NCI-H82 (cell line): ENCODE results near the gene KIF27.
"Not testable (repeated sequence)": the region's sequence is repeated elsewhere in the genome, so short reads cannot be mapped to it uniquely, and the experiment has no call there.

Source experiments
- DNase-seq: peaks from one replicate; lab custom pipeline; 2025; lab: John Stamatoyannopoulos, UW

KIF27 gene

GRCh38 chr9:83920927-83921707, at the start of gene KIF27:
TSS of gene KIF27 (minus strand) at chr9:83921432. CDS start at chr9:83915591, 5,841 bp downstream.
- peak; percentile 96 for DNase-seq

DNA sequence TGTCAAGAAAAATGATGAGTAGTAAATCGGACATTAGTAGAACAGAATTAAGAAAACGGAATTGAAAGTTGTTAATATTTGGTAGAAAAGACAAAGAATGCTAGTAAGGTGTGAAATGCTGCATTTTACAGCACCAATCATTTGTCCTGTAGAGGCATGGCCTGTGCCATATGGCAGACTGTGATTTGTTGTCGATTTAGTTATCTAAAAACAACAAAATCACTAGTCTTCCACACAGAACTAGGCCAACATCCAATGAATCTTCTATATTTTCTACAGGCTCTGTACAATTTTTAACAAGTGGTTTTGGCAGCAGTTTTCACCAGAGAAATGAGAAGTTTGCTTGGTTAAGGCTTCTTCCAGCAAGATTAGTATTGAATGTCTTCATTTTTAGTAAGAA, 48.4 kb upstream of the KIF27 start:
- DNase-seq, result no peak

DNA sequence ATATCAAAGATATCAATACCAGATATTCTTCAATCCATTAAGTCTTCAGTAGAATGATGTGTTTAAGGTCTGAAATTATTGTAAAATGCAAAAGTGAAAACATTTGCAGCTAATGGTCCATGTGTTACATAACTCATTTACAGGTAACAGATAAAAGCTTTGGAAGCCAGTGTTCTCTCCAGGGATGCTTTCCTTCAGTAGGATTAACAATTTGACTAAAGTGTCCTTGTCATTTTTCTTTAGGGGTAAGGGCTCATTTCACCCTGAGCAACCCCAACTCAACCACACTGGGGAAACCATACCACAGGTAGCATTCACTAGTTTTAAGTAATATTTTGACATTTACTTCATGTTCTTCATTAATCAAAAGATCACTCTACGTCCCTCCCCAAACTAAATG, 45.8 kb upstream of the KIF27 start:
- DNase-seq, result peak; percentile 16

GRCh38 chr9:83966209-83966582, 45.0 kb upstream of the KIF27 start:
- peak; percentile 48 for DNase-seq

DNA sequence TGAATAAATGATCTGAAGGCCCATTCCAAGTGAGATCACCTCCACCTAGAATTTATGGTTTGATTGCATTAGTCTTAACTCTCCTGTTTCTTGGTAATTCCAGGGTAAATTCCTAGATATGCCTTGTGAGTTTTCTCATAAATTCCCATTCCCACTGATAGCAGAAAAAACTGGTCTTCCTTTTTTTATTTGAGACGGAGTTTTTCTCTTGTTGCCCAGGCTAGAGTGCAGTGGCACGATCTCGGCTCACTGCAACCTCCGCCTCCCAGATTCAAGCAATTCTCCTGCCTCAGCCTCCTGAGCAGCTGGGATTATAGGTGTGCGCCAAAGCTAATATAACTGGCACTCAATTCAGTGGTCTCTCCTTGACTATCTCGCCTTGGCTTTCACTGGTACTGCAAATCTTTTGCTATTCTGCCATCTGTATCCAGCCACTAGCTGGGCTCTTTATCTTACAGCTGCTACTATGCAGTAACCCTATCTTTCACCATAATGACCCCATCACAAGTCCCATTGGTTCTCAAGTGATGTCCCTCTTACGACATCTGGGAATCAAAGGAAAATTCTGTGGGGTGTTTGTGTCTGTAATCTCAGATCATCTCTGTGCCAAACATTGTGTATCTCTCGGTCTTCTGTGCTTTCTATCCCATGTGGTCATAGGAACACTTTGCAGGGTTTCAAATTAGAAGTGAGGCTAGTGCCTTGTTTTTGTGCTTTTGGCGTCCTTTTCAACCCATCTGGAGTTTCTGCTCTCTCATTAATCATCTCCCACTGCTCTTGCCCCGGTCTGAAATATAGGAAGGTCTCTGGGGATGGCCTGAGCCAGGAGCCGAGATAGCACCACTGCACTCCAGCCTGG, 44.3 kb upstream of the KIF27 start:
- DNase-seq, result peak; percentile 66

- DNase-seq, result peak; percentile 47
Measured at GRCh38 chr9:83964973-83965349, 43.7 kb upstream of the KIF27 start.

GRCh38 chr9:83962165-83962564, 40.9 kb upstream of the KIF27 start:
- DNase-seq, result no peak

- DNase-seq, result no peak
Measured at GRCh38 chr9:83960991-83961390, 39.8 kb upstream of the KIF27 start.

GRCh38 chr9:83959061-83959460, 37.8 kb upstream of the KIF27 start:
- DNase-seq, result no peak

DNA sequence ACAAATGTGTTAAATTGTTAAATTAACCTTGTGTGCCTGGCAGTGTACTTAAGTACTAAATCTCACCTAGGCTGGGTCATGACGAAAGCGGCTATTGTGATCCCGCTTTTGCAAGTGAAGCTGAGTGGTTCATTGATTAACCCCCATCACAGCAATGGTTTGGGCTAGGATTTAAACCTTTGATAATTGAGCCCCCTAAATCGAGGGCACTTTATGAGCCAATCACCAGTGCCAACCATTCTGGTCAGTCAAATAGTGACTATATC, 35.9 kb upstream of the KIF27 start:
- DNase-seq, result no peak

GRCh38 chr9:83956436-83957247, 35.4 kb upstream of the KIF27 start:
- DNase-seq, result no peak

DNA sequence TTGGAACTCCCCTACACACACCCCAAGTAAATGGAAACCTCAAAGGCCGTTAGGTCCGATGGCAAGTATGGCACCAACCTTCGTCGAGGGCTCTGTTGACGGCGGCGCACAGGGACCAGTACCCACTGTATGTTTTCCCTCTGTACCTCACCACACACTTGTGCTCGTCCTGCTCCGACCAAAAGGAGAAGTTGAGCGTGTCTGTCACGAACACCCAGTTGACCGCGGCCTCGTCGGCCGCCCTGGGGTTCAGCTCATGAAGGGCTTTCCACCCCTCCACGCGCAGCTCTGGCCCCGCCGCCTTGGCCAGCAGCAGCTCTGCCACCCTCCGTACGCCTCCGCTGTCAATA, 34.8 kb upstream of the KIF27 start:
- no peak for DNase-seq

GRCh38 chr9:83948096-83948495, 26.9 kb upstream of the KIF27 start:
- not testable (repeated sequence) for DNase-seq

DNA sequence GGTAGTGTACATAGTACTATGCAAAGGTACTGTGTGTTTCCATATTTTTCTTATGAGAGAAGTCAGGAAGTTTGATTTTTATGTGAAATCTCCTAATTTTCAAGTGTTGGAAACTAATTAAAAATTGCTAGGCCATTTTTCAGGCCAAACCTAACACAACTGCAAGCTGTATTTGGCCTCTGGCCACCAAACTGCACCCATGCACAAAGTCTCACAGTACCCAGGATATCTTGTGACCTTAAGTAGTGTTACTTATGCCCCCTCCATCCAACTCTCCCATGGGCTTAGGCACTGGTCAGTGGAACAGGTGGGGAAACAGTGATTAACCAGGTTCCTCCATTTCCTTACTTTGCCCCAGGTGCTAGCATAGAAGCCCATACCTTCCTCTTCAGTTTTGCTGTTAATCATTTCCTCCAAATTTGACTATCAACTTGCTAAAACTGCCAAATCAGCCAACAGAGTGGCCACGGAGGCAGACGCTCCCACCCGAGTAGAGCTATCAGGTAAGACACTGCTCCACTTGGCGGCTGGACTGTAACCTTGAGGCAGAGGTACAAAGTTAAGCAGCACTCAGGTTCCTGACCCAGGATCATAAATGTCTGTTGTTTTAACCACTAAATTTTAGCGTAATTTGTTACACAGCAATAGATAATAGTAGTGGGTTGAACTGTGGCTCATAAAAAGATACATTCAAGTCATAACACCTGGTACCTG, 19.5 kb upstream of the KIF27 start:
- DNase-seq, result no peak

GRCh38 chr9:83937861-83938455, 16.7 kb upstream of the KIF27 start:
- peak; percentile 85 for DNase-seq

GRCh38 chr9:83936523-83936922, 15.3 kb upstream of the KIF27 start:
- no peak for DNase-seq

- DNase-seq, result peak; percentile 25
Measured at GRCh38 chr9:83935276-83935935, 14.2 kb upstream of the KIF27 start.

DNA sequence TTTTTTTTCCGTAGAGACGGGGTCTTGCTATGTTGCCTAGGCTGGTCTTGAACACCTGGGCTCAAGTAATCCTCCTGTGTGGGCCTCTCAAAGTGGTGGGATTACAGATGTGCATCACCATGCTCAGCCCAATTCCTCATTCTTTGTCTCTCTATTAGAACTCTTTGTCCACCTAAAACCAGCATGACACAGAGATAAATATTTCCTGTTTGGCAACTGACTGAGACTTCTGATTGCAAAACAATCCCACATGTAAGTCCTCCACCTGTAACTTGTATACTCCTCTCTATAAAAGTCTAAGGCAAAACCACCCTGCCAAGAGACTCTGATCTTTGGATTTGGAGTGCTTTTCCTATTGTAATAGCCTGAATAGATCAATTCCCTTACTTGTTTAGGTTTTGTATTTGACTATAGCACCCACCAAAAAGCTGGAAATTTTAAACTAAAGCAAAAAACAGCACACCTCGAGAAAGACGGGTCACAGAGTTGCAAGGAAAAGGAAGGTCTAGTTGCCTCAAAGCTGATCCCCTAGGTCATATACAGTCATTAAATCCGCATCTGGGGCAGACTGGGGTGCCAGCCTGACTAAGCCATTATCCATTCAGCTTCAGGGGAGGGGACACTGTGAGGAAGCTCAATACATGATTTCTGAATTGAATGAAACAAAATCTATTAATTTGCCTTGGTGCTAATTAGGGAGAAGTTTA, 13.5 kb upstream of the KIF27 start:
- DNase-seq, result no peak

GRCh38 chr9:83933790-83934189, 12.6 kb upstream of the KIF27 start:
- DNase-seq, result no peak

DNA sequence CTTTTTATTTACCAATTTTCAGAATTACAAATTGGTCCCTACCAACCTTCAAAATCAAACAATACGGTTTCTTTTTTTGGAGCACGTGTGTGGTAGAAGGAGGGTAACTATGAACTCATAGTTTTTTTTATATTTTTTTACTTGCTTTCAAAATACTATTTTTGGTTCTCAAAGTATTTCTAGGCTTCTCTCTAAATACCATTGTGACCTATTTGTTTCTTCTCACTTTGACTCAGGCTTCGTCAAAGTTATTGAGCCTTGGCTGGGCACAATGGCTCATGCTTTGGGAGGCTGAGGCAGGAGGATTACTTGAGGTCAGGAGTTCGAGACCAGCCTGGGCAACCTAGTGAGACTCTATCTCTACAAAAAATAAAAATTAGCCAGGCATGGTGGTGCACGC, 11.6 kb upstream of the KIF27 start:
- no peak for DNase-seq

- DNase-seq, result no peak
Measured at GRCh38 chr9:83932011-83932410, 10.8 kb upstream of the KIF27 start.
